SU-DHL-6 (cell line): ENCODE measurements around the gene LEFTY1.

Experiments used
- H2AFZ ChIP-seq: fragments of 200-600 bp; sonication (generic); 2 replicates; pipeline ENCODE4 v1.6.1; 2014; ENCODE audit warnings: low read depth, mild to moderate bottlenecking, moderate library complexity, mixed read lengths, antibody characterized with exemption, low read length; ENCODE audit not compliant: severe bottlenecking
- H3F3A ChIP-seq: fragments of 200-600 bp; shearing (Covaris generic); 2 replicates; pipeline ENCODE4 v1.6.0; 2016; ENCODE audit warnings: antibody characterized with exemption, mild to moderate bottlenecking; ENCODE audit not compliant: insufficient read depth
- H3K27ac ChIP-seq: fragments of 200-600 bp; sonication (generic); 2 replicates; pipeline ENCODE4 v1.5.1; 2016; ENCODE audit warnings: low read depth, mild to moderate bottlenecking, low read length, moderate library complexity, mixed read lengths
- H3K27me3 ChIP-seq: fragments of 200-600 bp; sonication (generic), shearing (Covaris generic); 2 replicates; pipeline ENCODE4 v1.6.0; 2014; ENCODE audit warnings: mild to moderate bottlenecking, low read length
- H3K36me3 ChIP-seq: fragments of 200-600 bp; sonication (generic); 2 replicates; pipeline ENCODE4 v1.6.1; 2014; ENCODE audit warnings: mild to moderate bottlenecking, low read length, mixed read lengths
- H3K4me2 ChIP-seq: fragments of 300-600, 200-600 bp; shearing (Covaris generic), sonication (generic); 2 replicates; pipeline ENCODE4 v1.6.0; 2014; ENCODE audit warnings: low read length, low read depth, mild to moderate bottlenecking; ENCODE audit not compliant: poor library complexity, severe bottlenecking
- H3K4me3 ChIP-seq: fragments of 200-600 bp; sonication (generic); 2 replicates; pipeline ENCODE4 v1.5.1; 2014; ENCODE audit warnings: antibody characterized with exemption, low read length, mild to moderate bottlenecking, mixed read lengths; ENCODE audit not compliant: insufficient read depth, poor library complexity, severe bottlenecking
- H3K79me2 ChIP-seq: fragments of 200-600 bp; sonication (generic); 2 replicates; pipeline ENCODE4 v1.6.1; 2014; ENCODE audit warnings: mild to moderate bottlenecking, low read length, moderate library complexity; ENCODE audit not compliant: insufficient read depth
- H3K9ac ChIP-seq: fragments of 200-600 bp; sonication (generic); 2 replicates; pipeline ENCODE4 v1.7.0; 2014; ENCODE audit warnings: mild to moderate bottlenecking, low read length
- H3K9me2 ChIP-seq: fragments of 200-600 bp; sonication (generic); replicated peaks from 2 replicates; pipeline ENCODE4 v1.6.1; 2014; ENCODE audit warnings: low read length; ENCODE audit not compliant: insufficient read depth
- H3K9me3 ChIP-seq: fragments of 200-600 bp; sonication (generic); 2 replicates; pipeline ENCODE4 v1.6.1; 2014; ENCODE audit warnings: low read length, mixed read lengths; ENCODE audit not compliant: insufficient read depth
- H4K20me1 ChIP-seq: fragments of 200-600 bp; sonication (generic); 2 replicates; pipeline ENCODE4 v1.6.1; 2014; ENCODE audit warnings: low read depth, mild to moderate bottlenecking, antibody characterized with exemption, low read length, moderate library complexity, mixed read lengths
- CTCF ChIP-seq: fragments of 200-600 bp; sonication (generic); IDR thresholded peaks from one replicate; pipeline ENCODE4 v1.5.1; 2017; ENCODE audit warnings: antibody characterized with exemption, mild to moderate bottlenecking, low read length, moderate library complexity; ENCODE audit not compliant: insufficient read depth, poor library complexity, severe bottlenecking
- EZH2phosphoT487 ChIP-seq: fragments of 200-600 bp; sonication (generic), shearing (Covaris generic); conservative IDR thresholded peaks from 2 replicates; pipeline ENCODE4 v1.6.1; 2018; ENCODE audit warnings: mild to moderate bottlenecking, antibody characterized with exemption, low read length, moderate library complexity, mixed read lengths

LEFTY1 gene

GRCh38 chr1:225852413-225853124 is 36.4 kb downstream of the LEFTY1 start:
- H3K9me2 ChIP-seq: no peaks in the 10 kb centered on the region
- no peaks in the 10 kb centered on the region for H3K27me3 ChIP-seq
- no peak overlapping the region for H3K9ac ChIP-seq
- no peaks in the 10 kb centered on the region for H3K9me3 ChIP-seq
- no peaks in the 10 kb centered on the region for H4K20me1 ChIP-seq
- H3K4me3 ChIP-seq: no peak overlapping the region
- no peak for TF ChIP-seq CTCF
- peaks cover 20% of the 10 kb centered on the region; the same call in 1 of the 2 replicates for H3F3A ChIP-seq
- no peaks in the 10 kb centered on the region for H3K36me3 ChIP-seq
- no peaks in the 10 kb centered on the region for H3K79me2 ChIP-seq
- no peak overlapping the region for H2AFZ ChIP-seq
- H3K4me2 ChIP-seq: no peak overlapping the region
- H3K27ac ChIP-seq: no peak overlapping the region

DNA sequence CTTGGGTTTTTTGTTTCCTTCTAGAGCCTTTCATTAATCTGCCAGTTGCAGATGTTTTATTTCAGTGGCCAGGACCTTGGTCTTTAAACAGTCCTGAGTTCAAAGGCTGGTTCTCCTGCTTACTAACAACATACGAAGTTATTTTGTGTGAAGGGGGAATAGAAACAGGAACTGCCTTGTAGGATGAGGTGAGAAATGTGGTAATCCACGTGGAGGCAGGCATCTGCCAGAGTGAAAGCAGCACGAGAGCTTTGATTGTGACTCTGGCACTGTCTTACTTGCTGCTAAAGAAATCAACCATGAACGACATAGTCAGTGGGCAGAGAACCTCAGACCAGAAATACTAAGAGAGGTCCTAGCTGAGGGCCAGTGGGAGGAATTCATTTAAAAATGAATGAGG is 37.1 kb downstream of the LEFTY1 start:
- H3K79me2 ChIP-seq: no peaks in the 10 kb centered on the region
- no peaks in the 10 kb centered on the region for H3K9me3 ChIP-seq
- peak overlapping the region; percentile 24 for H3K4me2 ChIP-seq
- TF ChIP-seq CTCF (no peak), EZH2phosphoT487 (no peak)
- H3K36me3 ChIP-seq: no peaks in the 10 kb centered on the region
- no peaks in the 10 kb centered on the region for H3K27me3 ChIP-seq
- peak overlapping the region; percentile 8; the same call in 1 of the 2 replicates for H3K9ac ChIP-seq
- H4K20me1 ChIP-seq: no peaks in the 10 kb centered on the region
- H3K9me2 ChIP-seq: no peaks in the 10 kb centered on the region
- H2AFZ ChIP-seq: peak overlapping the region; percentile 72
- H3K27ac ChIP-seq: peak overlapping the region; percentile 43
- H3K4me3 ChIP-seq: no peak overlapping the region
- H3F3A ChIP-seq: peaks cover 24% of the 10 kb centered on the region

GRCh38 chr1:225850370-225850769 is 38.6 kb downstream of the LEFTY1 start:
- Histone ChIP-seq H3K4me2 (no peak overlapping the region), H3K9me3 (no peaks in the 10 kb centered on the region), H3K9me2 (no peaks in the 10 kb centered on the region), H4K20me1 (no peaks in the 10 kb centered on the region), H3K27ac (peak overlapping the region; percentile 92; the same call in 1 of the 2 replicates), H3F3A (peaks cover 24% of the 10 kb centered on the region), H3K27me3 (no peaks in the 10 kb centered on the region), H3K36me3 (no peaks in the 10 kb centered on the region), H3K9ac (no peak overlapping the region), H3K4me3 (no peak overlapping the region), H2AFZ (no peak overlapping the region), H3K79me2 (no peaks in the 10 kb centered on the region)
- TF ChIP-seq CTCF: no peak
- TF ChIP-seq EZH2phosphoT487: no peak
